ENCODE results near the gene C16orf78. TPM values are rescaled to one million over a fixed set of nuclear protein-coding genes. Genes with fewer than 3 reads are reported as not detected.
A peak's percentile ranks its signal among the peaks of the same experiment; 100 is the strongest.

C16orf78 gene
- total RNA-seq, 1 donor from 2014 or later = not detected

- Mint-ChIP-seq H3K36me3 (ENCODE audit: low read depth, unreplicated experiment) (no peaks in the 10 kb centered on the region), H3K4me3 (ENCODE audit: unreplicated experiment) (no peak overlapping the region), H3K9me3 (ENCODE audit: unreplicated experiment) (no peaks in the 10 kb centered on the region), H3K4me1 (ENCODE audit: low read depth, unreplicated experiment) (no peaks in the 10 kb centered on the region), H3K27ac (ENCODE audit: unreplicated experiment) (no peak overlapping the region), H3K27me3 (ENCODE audit: low read depth, unreplicated experiment) (peaks cover 71% of the 10 kb centered on the region)
- Histone ChIP-seq H3K36me3 (ENCODE audit: insufficient read depth, low read length) (no peaks in the 10 kb centered on the region), H3K4me3 (ENCODE audit: insufficient read depth, low read depth, low read length) (no peak overlapping the region), H3K79me2 (ENCODE audit: insufficient read depth, low read length) (no peaks in the 10 kb centered on the region), H4K20me1 (ENCODE audit: insufficient read depth, low read length) (no peaks in the 10 kb centered on the region), H3K4me1 (ENCODE audit: insufficient read depth, low read length) (no peaks in the 10 kb centered on the region), H3K27ac (ENCODE audit: low read depth, low read length) (no peak overlapping the region), H2AFZ (ENCODE audit: low read depth, low read length) (no peak overlapping the region), H3K9ac (ENCODE audit: low read length) (no peak overlapping the region), H3K27me3 (ENCODE audit: insufficient read depth, low read length) (peaks cover 2% of the 10 kb centered on the region), H3K4me2 (ENCODE audit: low read length) (no peak overlapping the region), H3K9me3 (ENCODE audit: insufficient read depth, low read depth, low read length) (no peaks in the 10 kb centered on the region)
- no peak for DNase-seq (ENCODE audit: low read depth)
- TF ChIP-seq, protein P1, sequence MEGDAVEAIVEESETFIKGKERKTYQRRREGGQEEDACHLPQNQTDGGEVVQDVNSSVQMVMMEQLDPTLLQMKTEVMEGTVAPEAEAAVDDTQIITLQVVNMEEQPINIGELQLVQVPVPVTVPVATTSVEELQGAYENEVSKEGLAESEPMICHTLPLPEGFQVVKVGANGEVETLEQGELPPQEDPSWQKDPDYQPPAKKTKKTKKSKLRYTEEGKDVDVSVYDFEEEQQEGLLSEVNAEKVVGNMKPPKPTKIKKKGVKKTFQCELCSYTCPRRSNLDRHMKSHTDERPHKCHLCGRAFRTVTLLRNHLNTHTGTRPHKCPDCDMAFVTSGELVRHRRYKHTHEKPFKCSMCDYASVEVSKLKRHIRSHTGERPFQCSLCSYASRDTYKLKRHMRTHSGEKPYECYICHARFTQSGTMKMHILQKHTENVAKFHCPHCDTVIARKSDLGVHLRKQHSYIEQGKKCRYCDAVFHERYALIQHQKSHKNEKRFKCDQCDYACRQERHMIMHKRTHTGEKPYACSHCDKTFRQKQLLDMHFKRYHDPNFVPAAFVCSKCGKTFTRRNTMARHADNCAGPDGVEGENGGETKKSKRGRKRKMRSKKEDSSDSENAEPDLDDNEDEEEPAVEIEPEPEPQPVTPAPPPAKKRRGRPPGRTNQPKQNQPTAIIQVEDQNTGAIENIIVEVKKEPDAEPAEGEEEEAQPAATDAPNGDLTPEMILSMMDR (IDR thresholded peaks at IDR 0.05; ENCODE audit: insufficient read depth, low read depth, low read length) = no peak
- no peak for TF ChIP-seq EZH2 (IDR thresholded peaks at IDR 0.05; ENCODE audit: insufficient read depth, low read length)
- no peak for FAIRE-seq
Observed at GRCh38 chr16:49351096-49351487, 22.5 kb upstream of the C16orf78 start.

DNA sequence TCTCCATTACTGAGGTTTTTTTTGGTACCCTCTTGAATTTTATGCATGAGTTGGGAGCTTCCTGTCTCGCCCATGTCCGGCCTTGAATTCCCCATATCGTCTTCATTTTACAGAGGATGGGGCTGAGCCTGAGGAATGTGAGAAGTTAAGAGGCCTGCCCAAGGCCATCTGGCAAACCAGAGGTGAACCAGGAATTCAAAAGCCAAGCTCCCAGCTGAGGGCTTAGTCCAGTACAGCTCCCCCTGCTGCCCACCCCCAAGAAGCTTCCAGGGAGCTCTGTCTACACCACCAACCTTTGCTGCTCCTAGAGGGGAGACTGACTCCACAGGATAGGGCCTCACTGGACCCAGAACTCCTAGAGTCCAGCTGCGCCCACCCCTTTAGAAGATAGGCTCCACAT, 20.7 kb upstream of the C16orf78 start:
- Mint-ChIP-seq H3K9me3 (ENCODE audit: unreplicated experiment) (no peaks in the 10 kb centered on the region), H3K27ac (ENCODE audit: unreplicated experiment) (no peak overlapping the region), H3K27me3 (ENCODE audit: low read depth, unreplicated experiment) (peaks cover 58% of the 10 kb centered on the region), H3K4me3 (ENCODE audit: unreplicated experiment) (no peak overlapping the region), H3K36me3 (ENCODE audit: low read depth, unreplicated experiment) (no peaks in the 10 kb centered on the region), H3K4me1 (ENCODE audit: low read depth, unreplicated experiment) (no peaks in the 10 kb centered on the region)
- Histone ChIP-seq H3K9ac (ENCODE audit: low read length) (no peak overlapping the region), H3K4me3 (ENCODE audit: insufficient read depth, low read depth, low read length) (no peak overlapping the region), H3K79me2 (ENCODE audit: insufficient read depth, low read length) (no peaks in the 10 kb centered on the region), H4K20me1 (ENCODE audit: insufficient read depth, low read length) (no peaks in the 10 kb centered on the region), H3K36me3 (ENCODE audit: insufficient read depth, low read length) (no peaks in the 10 kb centered on the region), H3K4me1 (ENCODE audit: insufficient read depth, low read length) (no peaks in the 10 kb centered on the region), H2AFZ (ENCODE audit: low read depth, low read length) (no peak overlapping the region), H3K4me2 (ENCODE audit: low read length) (no peak overlapping the region), H3K27me3 (ENCODE audit: insufficient read depth, low read length) (peaks cover 2% of the 10 kb centered on the region), H3K27ac (ENCODE audit: low read depth, low read length) (no peak overlapping the region), H3K9me3 (ENCODE audit: insufficient read depth, low read depth, low read length) (no peaks in the 10 kb centered on the region)
- no peak for TF ChIP-seq EZH2 (IDR thresholded peaks at IDR 0.05; ENCODE audit: insufficient read depth, low read length)
- TF ChIP-seq, protein P1 (IDR thresholded peaks at IDR 0.05; ENCODE audit: insufficient read depth, low read depth, low read length) = peak; percentile 7
- no peak for FAIRE-seq
- no peak for DNase-seq (ENCODE audit: low read depth)

DNA sequence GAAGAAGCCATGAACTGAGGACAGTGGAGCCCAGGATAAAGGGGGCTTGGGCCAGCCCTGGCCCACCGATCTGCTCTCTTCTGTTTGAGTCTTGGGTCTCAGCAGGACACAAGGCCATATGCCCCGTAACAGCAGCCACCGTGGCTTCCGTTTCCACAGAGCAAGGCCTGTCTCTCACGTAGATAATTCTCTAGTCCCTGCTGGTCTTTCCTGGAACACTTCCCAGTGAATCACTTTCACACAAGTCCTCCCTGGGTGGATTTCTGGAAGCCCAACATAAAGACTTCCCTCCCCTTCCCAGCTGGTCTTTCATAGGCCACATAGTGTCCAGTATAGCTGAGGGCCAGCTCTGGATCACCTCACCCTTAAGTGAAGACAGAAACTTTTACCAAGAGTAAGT, 19.9 kb upstream of the C16orf78 start:
- Mint-ChIP-seq H3K36me3 (ENCODE audit: low read depth, unreplicated experiment) (no peaks in the 10 kb centered on the region), H3K4me3 (ENCODE audit: unreplicated experiment) (no peak overlapping the region), H3K27ac (ENCODE audit: unreplicated experiment) (no peak overlapping the region), H3K27me3 (ENCODE audit: low read depth, unreplicated experiment) (peaks cover 58% of the 10 kb centered on the region), H3K9me3 (ENCODE audit: unreplicated experiment) (no peaks in the 10 kb centered on the region), H3K4me1 (ENCODE audit: low read depth, unreplicated experiment) (no peaks in the 10 kb centered on the region)
- no peaks in the 10 kb centered on the region for H4K20me1 ChIP-seq (ENCODE audit: insufficient read depth, low read length)
- no peaks in the 10 kb centered on the region for H3K36me3 ChIP-seq (ENCODE audit: insufficient read depth, low read length)
- no peak overlapping the region for H2AFZ ChIP-seq (ENCODE audit: low read depth, low read length)
- no peak overlapping the region for H3K27ac ChIP-seq (ENCODE audit: low read depth, low read length)
- H3K27me3 ChIP-seq (ENCODE audit: insufficient read depth, low read length) = peaks cover 2% of the 10 kb centered on the region
- FAIRE-seq (no peak), DNase-seq (ENCODE audit: low read depth) (no peak)
- no peaks in the 10 kb centered on the region for H3K4me1 ChIP-seq (ENCODE audit: insufficient read depth, low read length)
- no peak overlapping the region for H3K4me3 ChIP-seq (ENCODE audit: insufficient read depth, low read depth, low read length)
- TF ChIP-seq, protein P1 (IDR thresholded peaks at IDR 0.05; ENCODE audit: insufficient read depth, low read depth, low read length) = no peak
- no peak for TF ChIP-seq EZH2 (IDR thresholded peaks at IDR 0.05; ENCODE audit: insufficient read depth, low read length)
- H3K9me3 ChIP-seq (ENCODE audit: insufficient read depth, low read depth, low read length) = no peaks in the 10 kb centered on the region
- H3K79me2 ChIP-seq (ENCODE audit: insufficient read depth, low read length) = no peaks in the 10 kb centered on the region
- no peak overlapping the region for H3K9ac ChIP-seq (ENCODE audit: low read length)
- no peak overlapping the region for H3K4me2 ChIP-seq (ENCODE audit: low read length)
